OCI-LY1 (cell line): ENCODE data around the gene C19orf47.

Experiments used
- H2AFZ ChIP-seq: fragments of 200-600 bp; sonication (generic), shearing (Covaris generic); 2 replicates; pipeline ENCODE4 v1.6.0; 2014; ENCODE audit warnings: antibody characterized with exemption, mild to moderate bottlenecking, low read length
- H3F3A ChIP-seq: fragments of 200-600 bp; sonication (generic), shearing (Covaris generic); 2 replicates; pipeline ENCODE4 v1.6.0; 2014; ENCODE audit warnings: mild to moderate bottlenecking, antibody characterized with exemption, low read length, moderate library complexity; ENCODE audit not compliant: insufficient read depth
- H3K27ac ChIP-seq: fragments of 200-600 bp; sonication (generic); 2 replicates; pipeline ENCODE4 v1.5.1; 2014; ENCODE audit warnings: low read length, mixed run types, mild to moderate bottlenecking, low read depth; ENCODE audit not compliant: poor library complexity, severe bottlenecking
- H3K27me3 ChIP-seq: fragments of 200-600 bp; sonication (generic); 2 replicates; pipeline ENCODE4 v1.6.0; 2014; ENCODE audit warnings: antibody characterized with exemption, mild to moderate bottlenecking, low read length, moderate library complexity; ENCODE audit not compliant: insufficient read depth
- H3K36me3 ChIP-seq: fragments of 200-600 bp; sonication (generic); 2 replicates; pipeline ENCODE4 v1.6.1; 2014; ENCODE audit warnings: mild to moderate bottlenecking, antibody characterized with exemption, low read length, moderate library complexity, mixed read lengths; ENCODE audit not compliant: insufficient read depth
- H3K4me1 ChIP-seq: fragments of 200-600 bp; sonication (generic); 2 replicates; pipeline ENCODE4 v1.5.1; 2014; ENCODE audit warnings: mild to moderate bottlenecking, low read length, moderate library complexity; ENCODE audit not compliant: insufficient read depth, severe bottlenecking
- H3K4me2 ChIP-seq: fragments of 200-600 bp; sonication (generic), shearing (Covaris generic); 2 replicates; pipeline ENCODE4 v1.6.1; 2014; ENCODE audit warnings: low read length
- H3K4me3 ChIP-seq: fragments of 200-600 bp; sonication (generic); 2 replicates; pipeline ENCODE4 v1.5.1; 2014; ENCODE audit warnings: low read length, low read depth, mild to moderate bottlenecking, mixed read lengths; ENCODE audit not compliant: poor library complexity, severe bottlenecking
- H3K79me2 ChIP-seq: fragments of 200-600 bp; shearing (Covaris generic); 2 replicates; pipeline ENCODE4 v1.6.1; 2016; ENCODE audit warnings: mixed run types, low read length, mixed read lengths; ENCODE audit not compliant: insufficient read depth
- H3K9ac ChIP-seq: fragments of 200-600 bp; sonication (generic), shearing (Covaris generic); 2 replicates; pipeline ENCODE4 v1.6.1; 2014; ENCODE audit warnings: mild to moderate bottlenecking, low read length, mixed read lengths
- H3K9me2 ChIP-seq: fragments of 200-600 bp; sonication (generic), shearing (Covaris generic); 2 replicates; pipeline ENCODE4 v1.6.1; 2014; ENCODE audit warnings: low read depth, mild to moderate bottlenecking, low read length, mixed read lengths
- H3K9me3 ChIP-seq: fragments of 200-600 bp; shearing (Covaris generic); 2 replicates; pipeline ENCODE4 v1.6.1; 2014; ENCODE audit warnings: low read length, mixed read lengths
- H4K20me1 ChIP-seq: fragments of 200-600 bp; sonication (generic), shearing (Covaris generic); 2 replicates; pipeline ENCODE4 v1.6.0; 2016; ENCODE audit warnings: mild to moderate bottlenecking, low read length; ENCODE audit not compliant: insufficient read depth
- EZH2 ChIP-seq: fragments of 200-600 bp; sonication (generic), shearing (Covaris generic); IDR thresholded peaks from 2 replicates; pipeline ENCODE4 v1.8.0; 2017; ENCODE audit warnings: borderline replicate concordance, mixed run types, mild to moderate bottlenecking, antibody characterized with exemption, low read length, moderate library complexity, mixed read lengths
- TF ChIP-seq, protein P1 (sequence below): fragments of 200-600 bp; sonication (generic), shearing (Covaris generic); IDR thresholded peaks from 2 replicates; pipeline ENCODE4 v1.5.1; 2017; ENCODE audit warnings: mild to moderate bottlenecking, antibody characterized with exemption, low read length, moderate library complexity, mixed read lengths

C19orf47 gene

GRCh38 chr19:40395956-40396355 is 47.8 kb upstream of the C19orf47 start:
- no peaks in the 10 kb centered on the region for H3K36me3 ChIP-seq
- H4K20me1 ChIP-seq: no peaks in the 10 kb centered on the region
- TF ChIP-seq, protein P1, sequence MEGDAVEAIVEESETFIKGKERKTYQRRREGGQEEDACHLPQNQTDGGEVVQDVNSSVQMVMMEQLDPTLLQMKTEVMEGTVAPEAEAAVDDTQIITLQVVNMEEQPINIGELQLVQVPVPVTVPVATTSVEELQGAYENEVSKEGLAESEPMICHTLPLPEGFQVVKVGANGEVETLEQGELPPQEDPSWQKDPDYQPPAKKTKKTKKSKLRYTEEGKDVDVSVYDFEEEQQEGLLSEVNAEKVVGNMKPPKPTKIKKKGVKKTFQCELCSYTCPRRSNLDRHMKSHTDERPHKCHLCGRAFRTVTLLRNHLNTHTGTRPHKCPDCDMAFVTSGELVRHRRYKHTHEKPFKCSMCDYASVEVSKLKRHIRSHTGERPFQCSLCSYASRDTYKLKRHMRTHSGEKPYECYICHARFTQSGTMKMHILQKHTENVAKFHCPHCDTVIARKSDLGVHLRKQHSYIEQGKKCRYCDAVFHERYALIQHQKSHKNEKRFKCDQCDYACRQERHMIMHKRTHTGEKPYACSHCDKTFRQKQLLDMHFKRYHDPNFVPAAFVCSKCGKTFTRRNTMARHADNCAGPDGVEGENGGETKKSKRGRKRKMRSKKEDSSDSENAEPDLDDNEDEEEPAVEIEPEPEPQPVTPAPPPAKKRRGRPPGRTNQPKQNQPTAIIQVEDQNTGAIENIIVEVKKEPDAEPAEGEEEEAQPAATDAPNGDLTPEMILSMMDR: no peak
- TF ChIP-seq EZH2: no peak
- H3K4me1 ChIP-seq: no peaks in the 10 kb centered on the region
- no peaks in the 10 kb centered on the region for H3K79me2 ChIP-seq
- no peak overlapping the region for H2AFZ ChIP-seq
- H3F3A ChIP-seq: no peaks in the 10 kb centered on the region
- H3K9me2 ChIP-seq: no peaks in the 10 kb centered on the region
- no peak overlapping the region for H3K4me2 ChIP-seq
- H3K27me3 ChIP-seq: peaks cover 3% of the 10 kb centered on the region
- no peaks in the 10 kb centered on the region for H3K9me3 ChIP-seq
- no peak overlapping the region for H3K9ac ChIP-seq
- no peak overlapping the region for H3K4me3 ChIP-seq
- H3K27ac ChIP-seq: no peak overlapping the region

GRCh38 chr19:40394816-40395210 is 46.6 kb upstream of the C19orf47 start:
- Histone ChIP-seq H3K4me2 (no peak overlapping the region), H3K79me2 (no peaks in the 10 kb centered on the region), H3K9me3 (no peaks in the 10 kb centered on the region), H3K36me3 (no peaks in the 10 kb centered on the region), H2AFZ (no peak overlapping the region), H3K27me3 (peaks cover 3% of the 10 kb centered on the region), H3K4me3 (no peak overlapping the region), H3K9me2 (no peaks in the 10 kb centered on the region), H3K4me1 (no peaks in the 10 kb centered on the region), H3F3A (no peaks in the 10 kb centered on the region), H4K20me1 (no peaks in the 10 kb centered on the region), H3K27ac (no peak overlapping the region), H3K9ac (no peak overlapping the region)
- TF ChIP-seq, protein P1: no peak
- TF ChIP-seq EZH2: no peak

- H3K9me2 ChIP-seq: no peaks in the 10 kb centered on the region
- no peak overlapping the region for H2AFZ ChIP-seq
- no peak overlapping the region for H3K27ac ChIP-seq
- no peak overlapping the region for H3K4me2 ChIP-seq
- no peaks in the 10 kb centered on the region for H4K20me1 ChIP-seq
- no peaks in the 10 kb centered on the region for H3F3A ChIP-seq
- H3K4me3 ChIP-seq: no peak overlapping the region
- no peaks in the 10 kb centered on the region for H3K36me3 ChIP-seq
- H3K79me2 ChIP-seq: no peaks in the 10 kb centered on the region
- TF ChIP-seq EZH2: no peak
- TF ChIP-seq, protein P1: no peak
- H3K9me3 ChIP-seq: no peaks in the 10 kb centered on the region
- peaks cover 3% of the 10 kb centered on the region for H3K27me3 ChIP-seq
- no peak overlapping the region for H3K9ac ChIP-seq
- H3K4me1 ChIP-seq: no peaks in the 10 kb centered on the region
These were observed 46.0 kb upstream of the C19orf47 start for GRCh38 chr19:40393894-40394815.
